Endothelial cell of umbilical vein (primary cell): Measurements from ENCODE around the gene OR10G3. TPM values are rescaled to one million over a fixed set of nuclear protein-coding genes. Genes with fewer than 3 reads are reported as not detected.

Experiments
- BruUV-seq: library from RNA; stranded (reverse); fragments of 400-500 nt; replicated peaks from 2 replicates; lab custom pipeline; 2021; lab: Mats Ljungman, UMichigan
- CTCF ChIA-PET: fragments of 300-600, 350-600 bp; sonication (Branson Sonifier 250); formaldehyde crosslinking; loops from one replicate; lab custom pipeline; 2021; ENCODE audit warnings: antibody characterized with exemption, inconsistent platforms; lab: Charles Lee
- POLR2A ChIA-PET: fragments of 300-600, 350-600 bp; sonication (Branson Sonifier 250); formaldehyde crosslinking; loops from one replicate; lab custom pipeline; 2021; ENCODE audit warnings: antibody characterized with exemption, inconsistent platforms; lab: Charles Lee
- DNase-seq: peaks from one replicate; pipeline ENCODE4 v3.0.0-alpha.2; 2011; ENCODE audit warnings: low read depth, low spot score
- FAIRE-seq: peaks from 2 replicates; lab custom pipeline; 2011; peaks lifted over from hg19 to GRCh38; lab: Jason Lieb, UNC
- H2AFZ ChIP-seq: 2 replicates; pipeline ENCODE4 v1.6.0; 2012; ENCODE audit warnings: low read depth, low read length, control low read depth, inconsistent platforms
- H3K27ac ChIP-seq: 2 replicates; pipeline ENCODE4 v1.5.1; 2011; ENCODE audit warnings: low read depth, mild to moderate bottlenecking, control low read depth, low read length, moderate library complexity; ENCODE audit not compliant: insufficient read depth
- H3K27me3 ChIP-seq, 2 experiments: 2 replicates each; pipeline versions ENCODE4 v1.6.0 to v1.6.1; 2011; ENCODE audit warnings: low read length in 2 of 2, mixed read lengths in 1 of 2; ENCODE audit not compliant: control insufficient read depth in 2 of 2, insufficient read depth in 2 of 2
- H3K36me3 ChIP-seq, 2 experiments: 2 replicates in 1 of 2; 3 replicates in 1 of 2; pipeline ENCODE4 v1.5.1; 2011; ENCODE audit warnings: low read length in 2 of 2, mild to moderate bottlenecking in 1 of 2, moderate library complexity in 1 of 2; ENCODE audit not compliant: control insufficient read depth in 2 of 2, insufficient read depth in 2 of 2; ENCODE audit errors: extremely low read depth in 1 of 2
- H3K4me1 ChIP-seq: 3 replicates; pipeline ENCODE4 v1.5.1; 2011; ENCODE audit warnings: mild to moderate bottlenecking, low read length; ENCODE audit not compliant: control insufficient read depth, insufficient read depth; ENCODE audit errors: extremely low read depth
- H3K4me2 ChIP-seq: 2 replicates; pipeline ENCODE4 v1.6.1; 2011; ENCODE audit warnings: low read length, control low read depth, mixed read lengths; ENCODE audit not compliant: insufficient read depth
- H3K4me3 ChIP-seq, 3 experiments: fragments of 200-600 bp in 1 of 3; sonication (generic), shearing (Covaris generic) in 1 of 3; replicated peaks in 1 of 3; 2 replicates each; pipeline ENCODE4 v1.5.1; 2011 to 2016; ENCODE audit warnings: control low read depth in 3 of 3, low read length in 3 of 3, mild to moderate bottlenecking in 2 of 3, inconsistent platforms in 1 of 3, low read depth in 1 of 3, moderate library complexity in 1 of 3; ENCODE audit not compliant: insufficient read depth in 1 of 3
- H3K79me2 ChIP-seq: 2 replicates; pipeline ENCODE4 v1.6.0; 2012; ENCODE audit warnings: low read length, inconsistent platforms; ENCODE audit not compliant: control insufficient read depth, insufficient read depth
- H3K9ac ChIP-seq: replicated peaks from 2 replicates; pipeline ENCODE3; 2011; ENCODE audit warnings: low read length, control low read depth; ENCODE audit not compliant: insufficient read depth; ENCODE audit errors: extremely low read depth
- H3K9me1 ChIP-seq: replicated peaks from 3 replicates; pipeline ENCODE4 v1.6.0; 2011; ENCODE audit warnings: mild to moderate bottlenecking, low read length; ENCODE audit not compliant: control insufficient read depth, insufficient read depth; ENCODE audit errors: extremely low read depth
- H3K9me3 ChIP-seq: replicated peaks from 2 replicates; pipeline ENCODE4 v1.5.1; 2012; ENCODE audit warnings: low read length, inconsistent platforms; ENCODE audit not compliant: control insufficient read depth, insufficient read depth
- H4K20me1 ChIP-seq: replicated peaks from 2 replicates; pipeline ENCODE3; 2011; ENCODE audit warnings: mild to moderate bottlenecking, low read length; ENCODE audit not compliant: control insufficient read depth, insufficient read depth; ENCODE audit errors: extremely low read depth
- EZH2 ChIP-seq: IDR thresholded peaks from 2 replicates; pipeline ENCODE4 v1.6.1; 2012; ENCODE audit warnings: borderline replicate concordance, low read depth, mild to moderate bottlenecking, moderate library complexity, low read length, inconsistent platforms; ENCODE audit not compliant: severe bottlenecking
- FOS ChIP-seq: IDR thresholded peaks from 2 replicates; pipeline ENCODE4 v1.6.1; 2011; ENCODE audit warnings: mild to moderate bottlenecking, low read length, moderate library complexity, borderline replicate concordance; ENCODE audit not compliant: insufficient read depth
- GATA2 ChIP-seq: IDR thresholded peaks from 2 replicates; pipeline ENCODE4 v1.7.0; 2011; ENCODE audit warnings: low read depth, mild to moderate bottlenecking, moderate library complexity, mixed read lengths, low read length; ENCODE audit not compliant: insufficient read length, insufficient read depth
- JUN ChIP-seq: IDR thresholded peaks from 2 replicates; pipeline ENCODE4 v1.6.1; 2011; ENCODE audit warnings: borderline replicate concordance, low read depth; ENCODE audit not compliant: insufficient read length, insufficient read depth
- MAX ChIP-seq: IDR thresholded peaks from 2 replicates; pipeline ENCODE4 v1.6.1; 2011; ENCODE audit not compliant: insufficient read depth, insufficient read length
- MYC ChIP-seq: IDR thresholded peaks from one replicate; pipeline ENCODE4 v1.6.1; 2011; ENCODE audit warnings: mild to moderate bottlenecking, low read depth, low read length
- POLR2A ChIP-seq: IDR thresholded peaks from 2 replicates; pipeline ENCODE4 v1.6.1; 2012; ENCODE audit warnings: low read depth, mild to moderate bottlenecking, control low read depth, low read length
- POLR2AphosphoS5 ChIP-seq: IDR thresholded peaks from 2 replicates; pipeline ENCODE4 v1.6.1; 2012; ENCODE audit warnings: low read depth, mild to moderate bottlenecking, control low read depth, low read length, moderate library complexity; ENCODE audit not compliant: insufficient read depth
- dilution Hi-C: fragments of 300-500 bp; cut with MboI; formaldehyde crosslinking; loops from one replicate; pipeline ENCODE4 v1.15.0; 2019; ENCODE audit warnings: low sequenced_read_pairs; ENCODE audit not compliant: extremely low pct_ligation_motif_present
- intact Hi-C: fragments of 100-400 bp; cut with micrococcal nuclease; formaldehyde crosslinking; loops from one replicate; pipeline ENCODE4 v1.10.0; 2022
- polyA plus RNA-seq, 4 experiments: library from polyadenylated mRNA; depleted of rRNA in 3 of 4; stranded (reverse) in 3 of 4; unstranded in 1 of 4; fragments of >200 nt; gene quantifications; 2 replicates each; pipeline versions ENCODE4 v1.2.1 to v1.2.3, GENCODE V29; 2011 to 2012; ENCODE audit warnings: missing spikeins in 1 of 4
- total RNA-seq: library from RNA; stranded (reverse); gene quantifications from 2 replicates; pipeline ENCODE4 v1.2.3, GENCODE V29; 2021
- TF ChIP-seq, protein P1 (sequence below), 2 donors: IDR thresholded peaks; 1 replicate in 1 of 2; 2 replicates in 1 of 2; pipeline ENCODE4 v1.5.1; 2011; ENCODE audit warnings: low read length in 2 of 2, mild to moderate bottlenecking in 2 of 2, moderate library complexity in 2 of 2, control low read depth in 1 of 2, inconsistent platforms in 1 of 2, low read depth in 1 of 2; ENCODE audit not compliant: insufficient read depth in 1 of 2; ENCODE audit errors: extremely low read depth in 1 of 2

The OR10G3 gene
- total and polyA plus RNA-seq, 2 donors (not counting 3 experiments of a cell fraction or from before 2014, with no cell fraction given): not detected

DNA sequence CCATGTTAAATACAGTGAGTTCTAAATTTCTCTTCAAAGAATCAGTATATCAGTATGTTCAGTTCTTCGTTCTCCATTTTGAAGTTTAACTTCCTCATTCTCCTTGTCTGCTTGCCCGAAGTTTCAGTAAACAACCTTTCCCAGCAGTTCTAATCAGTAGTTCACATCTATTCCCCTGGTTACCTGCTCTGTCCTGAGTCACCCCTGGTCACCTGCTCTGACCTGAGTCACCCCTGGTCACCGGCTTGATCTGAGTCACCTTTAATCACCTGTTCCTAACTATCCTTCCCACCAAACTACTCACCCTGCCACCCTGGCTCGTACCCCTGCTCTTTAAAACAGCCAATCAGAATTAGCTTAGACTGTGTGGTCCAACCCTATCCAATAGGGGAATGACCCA, 9.4 kb upstream of the OR10G3 start:
- dilution Hi-C loops: no loop called here
- CTCF ChIA-PET: no interaction called here
- no peak for DNase-seq

More for the DNA sequence above, 9.4 kb upstream of the OR10G3 start:
- no peaks in the 10 kb centered on the region for H3K9me1 ChIP-seq
- FAIRE-seq: no peak
- H2AFZ ChIP-seq: no peak overlapping the region
- H3K9me3 ChIP-seq: no peaks in the 10 kb centered on the region
- no peak overlapping the region for H3K27ac ChIP-seq
- no peak for TF ChIP-seq MYC
- TF ChIP-seq POLR2A: no peak
- TF ChIP-seq, protein P1, sequence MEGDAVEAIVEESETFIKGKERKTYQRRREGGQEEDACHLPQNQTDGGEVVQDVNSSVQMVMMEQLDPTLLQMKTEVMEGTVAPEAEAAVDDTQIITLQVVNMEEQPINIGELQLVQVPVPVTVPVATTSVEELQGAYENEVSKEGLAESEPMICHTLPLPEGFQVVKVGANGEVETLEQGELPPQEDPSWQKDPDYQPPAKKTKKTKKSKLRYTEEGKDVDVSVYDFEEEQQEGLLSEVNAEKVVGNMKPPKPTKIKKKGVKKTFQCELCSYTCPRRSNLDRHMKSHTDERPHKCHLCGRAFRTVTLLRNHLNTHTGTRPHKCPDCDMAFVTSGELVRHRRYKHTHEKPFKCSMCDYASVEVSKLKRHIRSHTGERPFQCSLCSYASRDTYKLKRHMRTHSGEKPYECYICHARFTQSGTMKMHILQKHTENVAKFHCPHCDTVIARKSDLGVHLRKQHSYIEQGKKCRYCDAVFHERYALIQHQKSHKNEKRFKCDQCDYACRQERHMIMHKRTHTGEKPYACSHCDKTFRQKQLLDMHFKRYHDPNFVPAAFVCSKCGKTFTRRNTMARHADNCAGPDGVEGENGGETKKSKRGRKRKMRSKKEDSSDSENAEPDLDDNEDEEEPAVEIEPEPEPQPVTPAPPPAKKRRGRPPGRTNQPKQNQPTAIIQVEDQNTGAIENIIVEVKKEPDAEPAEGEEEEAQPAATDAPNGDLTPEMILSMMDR (IDR thresholded peaks at IDR 0.05; ENCODE audit: extremely low read depth in 1 of 2, insufficient read depth in 1 of 2, low read depth in 1 of 2, low read length in 2 of 2): no peak
- no peak for TF ChIP-seq EZH2
- TF ChIP-seq GATA2: no peak
- no peak for TF ChIP-seq FOS
- no peak for TF ChIP-seq JUN
- no peak for TF ChIP-seq POLR2AphosphoS5
- TF ChIP-seq MAX: no peak
- no peak overlapping the region for H3K4me2 ChIP-seq
- no peaks in the 10 kb centered on the region for H3K4me1 ChIP-seq
- no peak overlapping the region for H3K4me3 ChIP-seq
- no peaks in the 10 kb centered on the region for H3K79me2 ChIP-seq
- H3K9ac ChIP-seq: no peak overlapping the region
- no peaks in the 10 kb centered on the region for H4K20me1 ChIP-seq
- H3K27me3 ChIP-seq: no peaks in the 10 kb centered on the region
- H3K36me3 ChIP-seq: no peaks in the 10 kb centered on the region
- POLR2A ChIA-PET: no interaction called here
- intact Hi-C loops: no loop called here
- BruUV-seq: no TSS peak
